GM10266 (cell line): ENCODE data around the gene B3GNT4.

Source experiments
- DNase-seq: peaks from one replicate; pipeline ENCODE4 v3.0.0; 2012; ENCODE audit errors: extremely low spot score
- TF ChIP-seq, protein P1 (sequence below): IDR thresholded peaks from 2 replicates; pipeline ENCODE4 v1.5.1; 2012; ENCODE audit warnings: mild to moderate bottlenecking, low read depth; ENCODE audit not compliant: control insufficient read depth, insufficient read depth; ENCODE audit errors: missing control alignments

B3GNT4 gene

DNA sequence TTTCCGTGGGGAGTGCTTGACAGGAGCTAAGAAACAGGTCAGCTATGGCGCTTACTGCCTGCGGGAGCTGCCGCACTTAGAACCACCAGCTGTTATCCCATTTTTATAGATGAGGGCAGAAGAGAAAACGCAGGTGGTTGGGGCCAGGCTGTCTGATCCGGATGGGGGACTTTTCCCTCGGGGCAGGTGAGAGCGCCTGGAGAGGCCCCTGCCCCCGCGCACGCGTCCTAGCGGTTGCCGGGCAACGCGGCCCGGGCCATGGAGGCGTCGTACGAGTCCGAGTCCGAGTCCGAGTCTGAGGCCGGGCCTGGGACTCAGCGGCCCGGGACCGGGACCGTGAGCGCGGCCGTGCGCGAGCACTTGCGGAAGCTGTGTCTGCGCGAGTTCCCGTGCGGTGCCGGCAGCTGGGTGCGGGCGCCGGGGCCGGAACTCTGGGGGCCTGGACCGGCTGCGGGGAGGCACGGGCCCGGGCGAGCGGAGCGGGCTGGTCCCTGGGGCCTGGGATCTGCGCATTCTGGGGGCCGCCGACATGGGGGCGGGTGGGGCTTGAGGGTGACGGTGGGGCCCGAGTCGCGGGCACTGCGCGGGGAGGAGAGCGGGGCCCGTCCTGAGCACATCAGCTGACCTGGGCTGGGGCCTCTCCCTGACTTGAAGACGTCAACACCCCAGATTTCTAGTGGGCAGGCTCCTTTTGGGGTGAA is 20.5 kb upstream of the B3GNT4 start, which contains the start of gene LRRC43:
Gene LRRC43, plus strand, starts transcription at position 237 of the 701 bp plus-strand sequence. Its CDS starts 22 bp downstream, at position 259.
- DNase-seq = peak; percentile 59

DNA sequence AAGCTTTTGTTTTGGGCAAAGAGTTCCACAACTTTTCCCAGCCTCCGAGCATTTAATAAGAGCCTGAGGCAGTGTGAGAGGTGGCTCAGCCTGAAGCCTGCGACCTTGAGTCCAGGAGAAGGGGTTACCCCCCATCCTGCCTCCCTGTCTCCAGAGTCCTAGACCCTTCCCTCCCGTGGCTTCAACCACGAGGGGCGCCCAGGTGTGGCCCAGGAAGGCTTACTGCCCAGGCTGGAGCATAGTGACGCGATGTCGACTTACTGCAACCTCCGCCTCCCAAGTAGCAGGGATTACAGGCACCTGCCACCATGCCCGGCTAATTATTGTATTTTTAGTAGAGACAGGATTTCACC is 19.9 kb upstream of the B3GNT4 start:
- TF ChIP-seq, protein P1, sequence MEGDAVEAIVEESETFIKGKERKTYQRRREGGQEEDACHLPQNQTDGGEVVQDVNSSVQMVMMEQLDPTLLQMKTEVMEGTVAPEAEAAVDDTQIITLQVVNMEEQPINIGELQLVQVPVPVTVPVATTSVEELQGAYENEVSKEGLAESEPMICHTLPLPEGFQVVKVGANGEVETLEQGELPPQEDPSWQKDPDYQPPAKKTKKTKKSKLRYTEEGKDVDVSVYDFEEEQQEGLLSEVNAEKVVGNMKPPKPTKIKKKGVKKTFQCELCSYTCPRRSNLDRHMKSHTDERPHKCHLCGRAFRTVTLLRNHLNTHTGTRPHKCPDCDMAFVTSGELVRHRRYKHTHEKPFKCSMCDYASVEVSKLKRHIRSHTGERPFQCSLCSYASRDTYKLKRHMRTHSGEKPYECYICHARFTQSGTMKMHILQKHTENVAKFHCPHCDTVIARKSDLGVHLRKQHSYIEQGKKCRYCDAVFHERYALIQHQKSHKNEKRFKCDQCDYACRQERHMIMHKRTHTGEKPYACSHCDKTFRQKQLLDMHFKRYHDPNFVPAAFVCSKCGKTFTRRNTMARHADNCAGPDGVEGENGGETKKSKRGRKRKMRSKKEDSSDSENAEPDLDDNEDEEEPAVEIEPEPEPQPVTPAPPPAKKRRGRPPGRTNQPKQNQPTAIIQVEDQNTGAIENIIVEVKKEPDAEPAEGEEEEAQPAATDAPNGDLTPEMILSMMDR = no peak
- DNase-seq = no peak

More for the DNA sequence above, 20.5 kb upstream of the B3GNT4 start, which contains the start of gene LRRC43:
- TF ChIP-seq, protein P1 = no peak

- peak; percentile 54 for DNase-seq
These were observed 19.0 kb upstream of the B3GNT4 start for GRCh38 chr12:122184517-122184916.

GRCh38 chr12:122185079-122185478 is 18.4 kb upstream of the B3GNT4 start:
- TF ChIP-seq, protein P1 = no peak

More at GRCh38 chr12:122184517-122184916, 19.0 kb upstream of the B3GNT4 start:
- TF ChIP-seq, protein P1 = no peak

GRCh38 chr12:122185494-122186082 is 17.9 kb upstream of the B3GNT4 start:
- TF ChIP-seq, protein P1 = no peak
- no peak for DNase-seq

More at GRCh38 chr12:122185079-122185478, 18.4 kb upstream of the B3GNT4 start:
- DNase-seq = no peak

DNA sequence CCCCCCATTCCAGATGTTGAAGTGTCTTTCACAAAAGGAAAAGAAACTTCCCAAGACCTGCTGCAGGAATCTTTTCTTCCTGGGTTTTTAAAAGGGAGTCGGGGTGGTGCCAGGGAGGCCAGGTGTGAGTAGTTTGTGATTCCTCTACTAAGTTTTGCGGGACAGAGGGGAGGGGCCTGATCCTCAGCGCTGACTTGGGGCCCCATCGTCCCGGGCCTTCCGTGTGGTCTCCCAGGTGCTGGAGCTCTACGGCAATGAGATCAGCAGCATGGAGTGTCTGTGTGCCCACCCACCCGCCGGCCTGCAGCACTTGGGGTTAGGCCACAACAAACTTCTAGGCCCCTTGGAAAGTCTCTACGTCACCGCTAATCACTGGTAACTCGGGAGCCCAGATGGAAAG is 16.0 kb upstream of the B3GNT4 start:
- DNase-seq = no peak
- TF ChIP-seq, protein P1 = no peak
